ENCODE data around the gene ODAD4.

ODAD4 gene

GRCh38 chr17:41975099-41976083 lies 45.0 kb downstream of the ODAD4 start:
- TF ChIP-seq POLR2A (IDR thresholded peaks at IDR 0.05; ENCODE audit: low read depth, low read length), result no peak; the same call in 1 of the 2 replicates
- no peak for TF ChIP-seq TAF1 (IDR thresholded peaks at IDR 0.05; ENCODE audit: borderline replicate concordance, low read depth, low read length)
- TF ChIP-seq POLR2AphosphoS5 (IDR thresholded peaks at IDR 0.05; ENCODE audit: low read depth, low read length), result 0 out of 2 replicates have a peak, but pooled peaks have one; percentile 22
- no peak for FAIRE-seq
- no peak for DNase-seq (ENCODE audit: insufficient read length)

DNA sequence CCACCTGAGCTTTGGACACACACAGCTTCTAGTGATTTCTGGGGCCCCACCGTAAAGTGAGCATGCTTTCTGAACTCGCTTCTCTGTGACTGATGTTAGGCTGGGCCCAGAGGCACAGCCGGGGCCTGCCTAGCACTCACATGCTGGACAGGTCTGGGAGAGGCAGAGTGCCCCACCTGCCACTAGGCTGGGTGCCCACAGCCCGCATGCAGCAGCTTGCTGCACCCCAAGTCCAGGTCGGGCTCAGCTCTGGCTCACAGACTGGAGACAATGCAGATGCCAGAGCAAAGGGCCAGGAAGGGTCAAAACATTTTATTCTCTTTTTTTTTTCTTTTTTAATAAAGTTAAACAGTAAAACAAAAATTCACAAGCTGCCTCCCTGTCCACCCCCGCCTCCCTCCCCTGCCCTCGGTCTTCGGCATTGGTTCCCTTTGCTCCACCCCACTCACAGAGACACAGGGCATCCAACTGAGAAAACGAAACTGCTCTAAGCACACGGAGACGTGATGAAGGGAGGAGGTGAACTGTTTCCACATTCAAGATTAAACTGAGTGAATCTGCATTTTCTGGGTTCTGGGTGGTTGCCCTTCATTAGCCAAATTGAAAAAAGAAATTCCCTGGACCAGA lies 45.8 kb downstream of the ODAD4 start:
- TF ChIP-seq TAF1 (IDR thresholded peaks at IDR 0.05; ENCODE audit: borderline replicate concordance, low read depth, low read length) (no peak), POLR2AphosphoS5 (IDR thresholded peaks at IDR 0.05; ENCODE audit: low read depth, low read length) (0 out of 2 replicates have a peak, but pooled peaks have one; percentile 17), POLR2A (IDR thresholded peaks at IDR 0.05; ENCODE audit: low read depth, low read length) (no peak)
- DNase-seq (ENCODE audit: insufficient read length) (no peak), FAIRE-seq (no peak)

- no peak for DNase-seq (ENCODE audit: insufficient read length)
- no peak for FAIRE-seq
- TF ChIP-seq POLR2AphosphoS5 (IDR thresholded peaks at IDR 0.05; ENCODE audit: low read depth, low read length) (no peak), TAF1 (IDR thresholded peaks at IDR 0.05; ENCODE audit: borderline replicate concordance, low read depth, low read length) (no peak), POLR2A (IDR thresholded peaks at IDR 0.05; ENCODE audit: low read depth, low read length) (no peak)
These were observed 47.6 kb downstream of the ODAD4 start for GRCh38 chr17:41977991-41978390.

DNA sequence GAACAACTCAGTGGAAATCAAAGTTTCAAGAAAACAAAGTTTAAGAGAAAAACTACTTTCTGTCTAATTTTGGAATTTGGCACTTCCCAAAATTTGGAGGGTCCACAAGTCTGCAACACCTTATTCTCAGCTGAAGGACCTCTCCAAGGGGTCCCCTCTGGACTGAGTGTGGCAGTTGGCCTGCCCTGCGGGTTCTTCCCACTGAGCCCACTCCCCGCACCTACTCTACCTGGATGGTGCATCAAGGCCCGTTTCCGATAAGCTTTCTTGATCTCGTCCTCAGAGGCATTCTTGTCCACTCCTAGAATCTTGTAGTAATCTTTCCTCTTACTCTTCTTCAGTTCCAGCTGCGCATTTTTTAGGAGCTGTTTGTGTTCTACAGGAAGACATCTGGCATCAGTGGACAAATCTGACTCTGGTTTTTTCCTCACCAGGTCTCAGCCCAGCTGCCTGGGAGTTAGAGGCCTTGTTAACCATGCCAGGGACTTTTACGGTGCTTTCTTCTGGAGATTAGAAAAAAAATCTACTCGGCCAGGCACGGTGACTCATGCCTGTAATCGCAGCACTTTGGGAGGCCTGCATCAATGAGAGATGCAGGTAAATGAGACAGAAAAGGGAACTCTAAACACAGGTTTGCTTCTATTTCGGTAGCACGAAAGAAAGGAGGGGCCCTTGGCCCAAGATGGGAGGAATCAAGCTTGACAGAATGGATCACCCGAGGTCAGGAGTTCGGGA lies 51.8 kb downstream of the ODAD4 start:
- DNase-seq (ENCODE audit: insufficient read length) (no peak), FAIRE-seq (no peak)

GRCh38 chr17:41984454-41984853 lies 54.0 kb downstream of the ODAD4 start:
- FAIRE-seq (no peak), DNase-seq (ENCODE audit: insufficient read length) (no peak)
- TF ChIP-seq TAF1 (IDR thresholded peaks at IDR 0.05; ENCODE audit: borderline replicate concordance, low read depth, low read length) (no peak), POLR2AphosphoS5 (IDR thresholded peaks at IDR 0.05; ENCODE audit: low read depth, low read length) (no peak), POLR2A (IDR thresholded peaks at IDR 0.05; ENCODE audit: low read depth, low read length) (no peak)

More for the DNA sequence above, 51.8 kb downstream of the ODAD4 start:
- TF ChIP-seq POLR2A (IDR thresholded peaks at IDR 0.05; ENCODE audit: low read depth, low read length) (no peak), POLR2AphosphoS5 (IDR thresholded peaks at IDR 0.05; ENCODE audit: low read depth, low read length) (no peak)

DNA sequence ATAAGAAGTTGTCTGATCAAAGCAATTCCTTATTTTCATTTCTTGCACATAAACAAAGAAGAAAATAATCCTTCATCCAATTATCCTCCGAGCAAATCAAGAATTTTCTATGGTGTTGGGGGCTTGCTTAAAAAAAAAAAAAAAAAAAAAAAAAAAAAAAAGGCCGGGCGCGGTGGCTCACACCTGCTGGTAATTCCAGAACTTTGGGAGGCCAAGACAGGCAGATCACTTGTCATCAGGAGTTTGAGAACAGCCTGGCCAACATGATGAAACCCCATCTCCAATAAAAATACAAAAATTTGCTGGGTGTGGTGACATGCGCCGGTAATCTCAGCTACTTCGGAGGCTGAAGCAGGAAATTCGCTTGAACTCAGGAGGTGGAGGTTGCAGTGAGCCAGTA lies 55.5 kb downstream of the ODAD4 start:
- TF ChIP-seq TAF1 (IDR thresholded peaks at IDR 0.05; ENCODE audit: borderline replicate concordance, low read depth, low read length), result no peak
- no peak for TF ChIP-seq POLR2A (IDR thresholded peaks at IDR 0.05; ENCODE audit: low read depth, low read length)
- no peak for TF ChIP-seq POLR2AphosphoS5 (IDR thresholded peaks at IDR 0.05; ENCODE audit: low read depth, low read length)
- FAIRE-seq (no peak), DNase-seq (ENCODE audit: insufficient read length) (no peak)

DNA sequence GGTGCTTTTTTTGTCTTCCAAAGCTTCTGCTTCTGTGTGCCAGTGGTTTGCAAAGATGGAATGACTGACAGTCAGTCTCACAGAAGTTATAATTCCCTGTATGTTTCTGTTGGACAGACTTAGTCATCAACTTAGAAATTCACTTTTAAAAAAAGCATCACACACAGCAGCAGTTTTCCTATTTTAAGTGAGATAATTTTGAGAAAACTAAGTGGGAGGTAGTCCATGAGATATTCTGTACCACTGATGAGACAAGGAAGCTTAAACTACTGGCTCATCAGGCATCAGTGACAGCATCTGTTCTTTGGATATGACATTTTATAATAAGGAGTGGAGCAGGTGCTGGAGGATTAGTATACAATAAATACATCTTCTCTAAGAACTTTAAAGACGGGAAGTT lies 56.2 kb downstream of the ODAD4 start:
- no peak for DNase-seq (ENCODE audit: insufficient read length)
- no peak for TF ChIP-seq POLR2A (IDR thresholded peaks at IDR 0.05; ENCODE audit: low read depth, low read length)
- TF ChIP-seq POLR2AphosphoS5 (IDR thresholded peaks at IDR 0.05; ENCODE audit: low read depth, low read length), result no peak
- no peak for TF ChIP-seq TAF1 (IDR thresholded peaks at IDR 0.05; ENCODE audit: borderline replicate concordance, low read depth, low read length)
- no peak for FAIRE-seq

DNA sequence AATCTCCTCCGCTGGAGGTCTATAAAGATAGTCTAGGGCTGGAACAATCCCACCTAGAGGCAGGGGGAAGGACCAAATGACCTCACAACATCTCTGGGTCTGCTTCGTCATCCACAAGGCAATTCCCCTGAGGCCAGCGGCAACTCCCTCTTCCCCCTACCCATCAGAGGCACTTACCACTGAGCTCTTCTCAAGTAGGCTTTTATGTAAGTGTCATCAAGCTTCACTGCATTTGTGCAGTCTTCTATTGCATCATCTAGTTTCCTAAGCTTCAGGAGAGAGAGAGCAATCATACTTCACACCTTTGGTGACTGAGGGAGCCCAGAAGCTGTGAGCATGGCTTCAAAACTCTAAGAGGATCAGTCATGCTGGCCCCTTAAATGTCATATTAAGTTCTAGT lies 57.2 kb downstream of the ODAD4 start:
- DNase-seq (ENCODE audit: insufficient read length) (no peak), FAIRE-seq (no peak)
- TF ChIP-seq POLR2AphosphoS5 (IDR thresholded peaks at IDR 0.05; ENCODE audit: low read depth, low read length) (no peak), TAF1 (IDR thresholded peaks at IDR 0.05; ENCODE audit: borderline replicate concordance, low read depth, low read length) (no peak), POLR2A (IDR thresholded peaks at IDR 0.05; ENCODE audit: low read depth, low read length) (no peak)

DNA sequence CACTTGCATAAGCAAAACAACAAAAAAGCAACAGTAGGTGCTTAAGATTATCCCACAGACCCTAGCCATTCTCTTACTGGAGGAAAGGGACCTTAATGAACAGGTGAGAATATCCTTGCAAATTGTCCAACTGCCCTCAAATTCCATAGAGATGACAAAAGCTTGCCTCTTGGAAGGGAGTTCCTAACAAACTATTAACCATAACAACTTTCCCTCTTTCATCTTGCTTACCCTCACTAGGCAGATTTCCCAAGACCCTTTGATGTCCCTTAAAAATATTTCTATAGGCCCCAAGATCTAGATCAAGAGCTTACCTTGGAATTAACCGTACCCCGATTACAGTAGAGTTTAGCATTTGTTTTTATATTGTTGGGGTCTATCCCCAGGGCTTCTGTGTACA lies 58.0 kb downstream of the ODAD4 start:
- DNase-seq (ENCODE audit: insufficient read length) (no peak), FAIRE-seq (no peak)
- no peak for TF ChIP-seq TAF1 (IDR thresholded peaks at IDR 0.05; ENCODE audit: borderline replicate concordance, low read depth, low read length)
- no peak for TF ChIP-seq POLR2AphosphoS5 (IDR thresholded peaks at IDR 0.05; ENCODE audit: low read depth, low read length)
- no peak for TF ChIP-seq POLR2A (IDR thresholded peaks at IDR 0.05; ENCODE audit: low read depth, low read length)

DNA sequence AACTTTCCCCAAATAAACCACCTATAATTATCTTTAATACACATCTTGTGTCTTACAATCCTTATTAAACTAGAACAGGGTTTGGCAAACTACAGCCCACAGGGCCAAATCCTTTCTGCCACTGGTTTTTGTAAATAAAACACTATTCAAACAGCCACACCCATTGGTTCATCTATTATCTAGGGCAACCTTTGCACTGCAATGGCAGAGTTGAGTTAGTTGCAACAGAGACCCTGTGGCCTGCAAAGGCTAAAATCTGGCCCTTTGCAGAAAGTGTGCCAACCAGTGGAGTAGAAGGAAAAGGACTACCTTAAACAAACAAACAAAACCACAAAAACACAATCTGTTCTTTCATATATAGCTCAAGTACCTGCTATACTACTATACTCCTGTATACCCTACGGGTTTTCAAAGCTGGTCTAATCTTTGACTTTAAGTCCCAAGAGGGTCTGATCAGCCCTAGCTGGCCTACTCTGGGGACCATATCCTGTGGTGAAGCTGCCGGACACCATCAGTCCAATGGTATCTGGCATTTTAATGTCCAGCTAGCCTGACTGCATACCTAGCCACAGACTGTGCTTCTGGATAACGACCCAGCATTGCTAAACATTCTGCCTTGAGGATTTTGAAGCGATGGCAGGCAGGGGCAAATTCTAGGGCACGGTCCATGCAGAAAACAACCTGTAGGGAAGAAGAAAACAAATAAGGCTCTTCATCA lies 59.4 kb downstream of the ODAD4 start:
- DNase-seq (ENCODE audit: insufficient read length), result no peak
- FAIRE-seq, result no peak
- TF ChIP-seq POLR2AphosphoS5 (IDR thresholded peaks at IDR 0.05; ENCODE audit: low read depth, low read length) (no peak), TAF1 (IDR thresholded peaks at IDR 0.05; ENCODE audit: borderline replicate concordance, low read depth, low read length) (no peak), POLR2A (IDR thresholded peaks at IDR 0.05; ENCODE audit: low read depth, low read length) (no peak)

- no peak for TF ChIP-seq POLR2A (IDR thresholded peaks at IDR 0.05; ENCODE audit: low read depth, low read length)
- DNase-seq (ENCODE audit: insufficient read length) (no peak), FAIRE-seq (no peak)
These were observed 62.2 kb downstream of the ODAD4 start for GRCh38 chr17:41992576-41992975.

All from GM12892 (cell line).